OCI-LY7 (cell line): ENCODE data around the gene SYT9.

Source experiments
- CTCF ChIP-seq: fragments of 200-600 bp; sonication (generic); conservative IDR thresholded peaks from 2 replicates; pipeline ENCODE4 v1.5.1; 2014; ENCODE audit warnings: mild to moderate bottlenecking, antibody characterized with exemption, low read length, moderate library complexity, mixed read lengths
- EZH2phosphoT487 ChIP-seq: fragments of 200-600 bp; sonication (generic); IDR thresholded peaks from 2 replicates; pipeline ENCODE4 v1.6.1; 2018; ENCODE audit warnings: low read depth, borderline replicate concordance, mild to moderate bottlenecking, mixed run types, antibody characterized with exemption, low read length, moderate library complexity, mixed read lengths

- TF ChIP-seq CTCF (no peak), EZH2phosphoT487 (no peak)
Observed at GRCh38 chr11:7512525-7513233, 261.0 kb downstream of the SYT9 start.
